HepG2 (cell line): Measurements from ENCODE around the gene HORMAD2. TPM values are rescaled to one million over a fixed set of nuclear protein-coding genes. Genes with fewer than 3 reads are reported as not detected.

Experiments
- ATAC-seq: fragments of 200-7000 bp; cut with Tn5 transposase; 3 replicates; pipeline ENCODE4 v1.9.1; 2020; ENCODE audit warnings: mild to moderate bottlenecking, moderate library complexity
- BruUV-seq: library from RNA; stranded (reverse); fragments of 400-500 nt; replicated peaks from 2 replicates; lab custom pipeline; 2021; lab: Mats Ljungman, UMichigan
- CTCF ChIA-PET: fragments of 300-600 bp; formaldehyde crosslinking; extraction: SDS; loops from one replicate; lab custom pipeline; 2021; ENCODE audit warnings: low total read pairs, inconsistent platforms, low intra/inter-chr PET ratio; lab: Yijun Ruan, JAX
- POLR2A ChIA-PET: fragments of 350-600 bp; sonication (Branson Sonifier 250); formaldehyde crosslinking; loops from one replicate; lab custom pipeline; 2020; ENCODE audit warnings: antibody characterized with exemption, inconsistent platforms; lab: Yijun Ruan, JAX
- DNase-seq: peaks from one replicate; pipeline ENCODE4 v3.0.0-alpha.2; 2015; ENCODE audit warnings: low spot score
- FAIRE-seq: peaks from 3 replicates; lab custom pipeline; 2011; peaks lifted over from hg19 to GRCh38; lab: Jason Lieb, UNC
- H2AFZ ChIP-seq: one replicate; pipeline ENCODE4 v1.6.1; 2011; ENCODE audit warnings: low read length, inconsistent platforms
- H3K27ac ChIP-seq: fragments of 300-600 bp; 3 replicates; pipeline ENCODE4 v1.8.0; 2011; ENCODE audit warnings: mixed run types, mild to moderate bottlenecking, mixed read lengths, low read length, inconsistent platforms; ENCODE audit not compliant: insufficient read depth; ENCODE audit errors: extremely low read length
- H3K27me3 ChIP-seq, 2 experiments: fragments of 200-600 bp in 1 of 2; 2 replicates in 1 of 2; 3 replicates in 1 of 2; pipeline versions ENCODE4 v1.6.0 to v1.8.0; 2011; ENCODE audit warnings: low read length in 2 of 2, mild to moderate bottlenecking in 2 of 2, moderate library complexity in 2 of 2, inconsistent platforms in 1 of 2; ENCODE audit not compliant: insufficient read depth in 2 of 2, control insufficient read depth in 1 of 2
- H3K36me3 ChIP-seq, 2 experiments: fragments of 200-600 bp in 1 of 2; replicated peaks in 1 of 2; 2 replicates in 1 of 2; 3 replicates in 1 of 2; pipeline versions ENCODE4 v1.5.1 to v1.8.0; 2011; ENCODE audit warnings: low read length in 2 of 2, inconsistent platforms in 1 of 2; ENCODE audit not compliant: insufficient read depth in 2 of 2, control insufficient read depth in 1 of 2
- H3K4me1 ChIP-seq: 2 replicates; pipeline ENCODE4 v1.5.1; 2012; ENCODE audit warnings: low read length, inconsistent platforms; ENCODE audit not compliant: insufficient read depth
- H3K4me2 ChIP-seq: 2 replicates; pipeline ENCODE4 v1.6.0; 2011; ENCODE audit warnings: low read depth, low read length, inconsistent platforms
- H3K4me3 ChIP-seq, 3 experiments: fragments of 200-600 bp in 1 of 3; sonication (generic), shearing (Covaris generic) in 1 of 3; replicated peaks in 1 of 3; 2 replicates each; pipeline ENCODE4 v1.5.1; 2011 to 2016; ENCODE audit warnings: low read length in 3 of 3, inconsistent platforms in 2 of 3, low read depth in 2 of 3, mild to moderate bottlenecking in 2 of 3, control low read depth in 1 of 3, mixed read lengths in 1 of 3; ENCODE audit not compliant: insufficient read depth in 1 of 3
- H3K79me2 ChIP-seq: one replicate; pipeline ENCODE4 v1.6.1; 2011; ENCODE audit warnings: low read length, inconsistent platforms; ENCODE audit not compliant: insufficient read depth
- H3K9ac ChIP-seq: 2 replicates; pipeline ENCODE4 v1.6.0; 2011; ENCODE audit warnings: mild to moderate bottlenecking, low read depth, low read length, inconsistent platforms; ENCODE audit not compliant: insufficient read depth
- H3K9me3 ChIP-seq: 2 replicates; pipeline ENCODE4 v1.5.1; 2012; ENCODE audit warnings: mild to moderate bottlenecking, low read length
- H4K20me1 ChIP-seq: 2 replicates; pipeline ENCODE4 v1.6.0; 2011; ENCODE audit warnings: inconsistent platforms, mild to moderate bottlenecking, low read length, moderate library complexity; ENCODE audit not compliant: insufficient read depth
- ATF2 ChIP-seq: sonication (generic); formaldehyde crosslinking; IDR thresholded peaks from 2 replicates; pipeline ENCODE4 v1.4.0; 2020; ENCODE audit warnings: missing genetic modification reagents
- ELF1 ChIP-seq: sonication (generic); formaldehyde crosslinking; IDR thresholded peaks from 2 replicates; pipeline ENCODE4 v1.4.0; 2020; ENCODE audit warnings: missing genetic modification reagents
- ELF4 ChIP-seq: sonication (generic); formaldehyde crosslinking; IDR thresholded peaks from 2 replicates; pipeline ENCODE4 v1.5.0; 2020; ENCODE audit warnings: missing genetic modification reagents, mild to moderate bottlenecking, moderate library complexity, borderline replicate concordance
- GLMP ChIP-seq: sonication (generic); formaldehyde crosslinking; IDR thresholded peaks from 2 replicates; pipeline ENCODE4 v1.9.0; 2021; ENCODE audit warnings: missing genetic modification reagents, mild to moderate bottlenecking, borderline replicate concordance
- IKZF5 ChIP-seq: IDR thresholded peaks from 2 replicates; pipeline ENCODE4 v1.6.1; 2018; ENCODE audit warnings: missing genetic modification reagents, mild to moderate bottlenecking, missing compliant biosample characterization
- NR3C1 ChIP-seq: sonication (generic); formaldehyde crosslinking; IDR thresholded peaks from 2 replicates; pipeline ENCODE4 v1.4.0; 2020; ENCODE audit warnings: missing genetic modification reagents
- RXRB ChIP-seq: IDR thresholded peaks from 2 replicates; pipeline ENCODE4 v1.6.1; 2016; ENCODE audit warnings: borderline replicate concordance, missing genetic modification reagents, missing compliant biosample characterization
- TBX2 ChIP-seq: sonication (generic); formaldehyde crosslinking; IDR thresholded peaks from 2 replicates; pipeline ENCODE4 v1.5.0; 2020; ENCODE audit warnings: missing genetic modification reagents, mild to moderate bottlenecking, borderline replicate concordance
- TSC22D2 ChIP-seq: sonication (generic); formaldehyde crosslinking; IDR thresholded peaks from 2 replicates; pipeline ENCODE4 v1.5.1; 2020; ENCODE audit warnings: missing genetic modification reagents, mild to moderate bottlenecking, borderline replicate concordance
- ZNF138 ChIP-seq: sonication (generic); formaldehyde crosslinking; IDR thresholded peaks from 2 replicates; pipeline ENCODE4 v1.5.0; 2020; ENCODE audit warnings: mild to moderate bottlenecking, low read depth, missing genetic modification reagents
- ZNF512 ChIP-seq: sonication (generic); formaldehyde crosslinking; IDR thresholded peaks from 2 replicates; pipeline ENCODE4 v1.4.0; 2020; ENCODE audit warnings: mild to moderate bottlenecking, missing genetic modification reagents
- ZNF614 ChIP-seq: IDR thresholded peaks from 2 replicates; pipeline ENCODE4 v1.6.1; 2018; ENCODE audit warnings: missing biosample characterization, missing genetic modification reagents, inconsistent platforms, borderline replicate concordance
- ZNF773 ChIP-seq: sonication (generic); formaldehyde crosslinking; IDR thresholded peaks from 2 replicates; pipeline ENCODE4 v1.4.0; 2020; ENCODE audit warnings: missing genetic modification reagents, borderline replicate concordance
- ZNF777 ChIP-seq: sonication (generic); formaldehyde crosslinking; IDR thresholded peaks from 2 replicates; pipeline ENCODE4 v1.4.0; 2020; ENCODE audit warnings: missing genetic modification reagents
- WGBS: methylation state at CpG from one replicate; pipeline ENCODE4 v1.1.6; 2017; ENCODE audit warnings: low lambda C conversion rate; 5-methylcytosine and 5-hydroxymethylcytosine counted together
- in situ Hi-C: cut with HindIII; loops from 2 replicates; pipeline ENCODE4 v1.10.0; 2017; ENCODE audit warnings: low pct_unique_long_range_greater_than_20kb; ENCODE audit not compliant: extremely low pct_ligation_motif_present
- intact Hi-C: fragments of 100-400 bp; cut with micrococcal nuclease; formaldehyde crosslinking; loops from one replicate; pipeline ENCODE4 v1.10.0; 2022; ENCODE audit not compliant: unreplicated experiment
- polyA plus RNA-seq, 8 experiments: library from polyadenylated mRNA; depleted of rRNA in 3 of 8; stranded (reverse) in 7 of 8; unstranded in 1 of 8; fragments of >200 nt; fragmentation: Illumina TruSeq in 4 of 8; extraction: Trizol in 4 of 8; gene quantifications; 2 replicates each; pipeline versions ENCODE4 v1.2.1 to v1.2.3, GENCODE V29; 2011 to 2016; ENCODE audit warnings: low read depth in 4 of 8, missing spikeins in 1 of 8, mixed read lengths in 1 of 8; ENCODE audit not compliant: insufficient read depth in 1 of 8
- total RNA-seq, 5 experiments: library from RNA; depleted of rRNA; stranded (reverse); fragments of >200 nt; fragmentation: Illumina TruSeq; extraction: Trizol; gene quantifications; 2 replicates each; pipeline ENCODE4 v1.2.3, GENCODE V29; 2016; ENCODE audit warnings: low read depth in 1 of 5
- TF ChIP-seq, protein P1 (sequence below): sonication (generic); formaldehyde crosslinking; IDR thresholded peaks from 2 replicates; pipeline ENCODE4 v1.4.0; 2020; ENCODE audit warnings: missing genetic modification reagents
- TF ChIP-seq, protein P2 (sequence below): IDR thresholded peaks from 2 replicates; pipeline ENCODE4 v1.6.1; 2016; ENCODE audit warnings: mild to moderate bottlenecking, missing biosample characterization, missing genetic modification reagents

Gene HORMAD2
- total and polyA plus RNA-seq, 2 of the 13 experiments (the other 11 are each of a cell fraction or from before 2014, with no cell fraction given): not detected

DNA sequence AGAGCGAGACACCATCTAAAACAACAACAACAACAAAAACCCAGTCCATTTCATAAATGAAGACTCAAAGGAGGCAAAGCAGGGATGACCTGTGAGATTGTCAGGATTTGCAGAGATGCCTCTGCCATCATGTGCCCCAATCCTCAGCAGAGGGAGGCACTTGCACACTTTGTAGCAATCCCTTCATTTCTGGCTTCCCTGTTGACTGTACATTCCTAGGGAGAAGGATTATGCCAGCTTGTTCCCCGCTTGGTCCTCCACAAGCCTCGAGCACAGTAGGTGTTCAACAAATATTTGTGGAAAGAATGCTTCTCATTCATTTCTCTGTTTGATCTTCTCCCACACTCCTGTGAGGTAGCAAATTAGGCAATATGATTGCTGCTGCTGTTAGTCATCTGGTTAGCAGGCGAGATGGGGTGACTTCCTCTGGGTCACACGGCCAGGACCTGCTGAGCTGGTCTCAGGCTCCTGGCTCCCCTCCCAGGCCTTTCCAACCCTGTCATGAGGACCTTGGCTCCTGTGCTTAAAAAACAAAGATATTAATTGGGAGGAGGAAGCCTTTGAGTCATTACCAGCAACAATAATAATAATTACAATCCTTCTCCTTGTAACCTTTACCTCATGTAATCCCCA, 132.2 kb downstream of the HORMAD2 start:
- DNase-seq (peak; percentile 96), FAIRE-seq (peak; percentile 94), ATAC-seq (peak; percentile 82)
- in situ Hi-C loops: no loop called here
- Histone ChIP-seq H3K36me3 (no peaks in the 10 kb centered on the region), H4K20me1 (no peaks in the 10 kb centered on the region), H3K4me1 (peaks cover 72% of the 10 kb centered on the region), H3K4me2 (peak overlapping the region; percentile 49), H3K79me2 (no peaks in the 10 kb centered on the region), H3K27me3 (no peaks in the 10 kb centered on the region), H3K9ac (peak overlapping the region; percentile 46; the same call in 1 of the 2 replicates), H2AFZ (no peak overlapping the region), H3K9me3 (no peaks in the 10 kb centered on the region), H3K27ac (peak overlapping the region; percentile 59), H3K4me3 (no peak overlapping the region)
- no TSS peak for BruUV-seq
- POLR2A ChIA-PET: interaction anchor here (0.8 to 1.6 kb wide), 3 partner anchors 16 to 38 kb away, joined by 3 to 8 read pairs (median 4); no protein-coding TSS in a partner anchor
- 25% methylated on average over 5 of the region's 5 CpGs for WGBS
- intact Hi-C loops: no loop called here
- CTCF ChIA-PET: interaction anchor here (1.1 kb wide), 1 partner anchor 44 kb away, joined by 3 read pairs; no protein-coding TSS in a partner anchor
- TF ChIP-seq ZNF777 (CRISPR knock-in tag) (no peak), ELF1 (CRISPR knock-in tag) (no peak), TBX2 (CRISPR knock-in tag) (peak; percentile 99), ATF2 (CRISPR knock-in tag) (0 out of 2 replicates have a peak, but pooled peaks have one; percentile 34), ZNF138 (CRISPR knock-in tag) (no peak), GLMP (CRISPR knock-in tag) (no peak), ZNF512 (CRISPR knock-in tag) (no peak), RXRB (CRISPR knock-in tag) (peak; percentile 93), NR3C1 (CRISPR knock-in tag) (no peak), ZNF773 (CRISPR knock-in tag) (no peak), IKZF5 (CRISPR knock-in tag) (0 out of 2 replicates have a peak, but pooled peaks have one; percentile 70), TSC22D2 (CRISPR knock-in tag) (no peak), ELF4 (CRISPR knock-in tag) (no peak), ZNF614 (CRISPR knock-in tag) (peak; percentile 89)
- TF ChIP-seq, protein P1, sequence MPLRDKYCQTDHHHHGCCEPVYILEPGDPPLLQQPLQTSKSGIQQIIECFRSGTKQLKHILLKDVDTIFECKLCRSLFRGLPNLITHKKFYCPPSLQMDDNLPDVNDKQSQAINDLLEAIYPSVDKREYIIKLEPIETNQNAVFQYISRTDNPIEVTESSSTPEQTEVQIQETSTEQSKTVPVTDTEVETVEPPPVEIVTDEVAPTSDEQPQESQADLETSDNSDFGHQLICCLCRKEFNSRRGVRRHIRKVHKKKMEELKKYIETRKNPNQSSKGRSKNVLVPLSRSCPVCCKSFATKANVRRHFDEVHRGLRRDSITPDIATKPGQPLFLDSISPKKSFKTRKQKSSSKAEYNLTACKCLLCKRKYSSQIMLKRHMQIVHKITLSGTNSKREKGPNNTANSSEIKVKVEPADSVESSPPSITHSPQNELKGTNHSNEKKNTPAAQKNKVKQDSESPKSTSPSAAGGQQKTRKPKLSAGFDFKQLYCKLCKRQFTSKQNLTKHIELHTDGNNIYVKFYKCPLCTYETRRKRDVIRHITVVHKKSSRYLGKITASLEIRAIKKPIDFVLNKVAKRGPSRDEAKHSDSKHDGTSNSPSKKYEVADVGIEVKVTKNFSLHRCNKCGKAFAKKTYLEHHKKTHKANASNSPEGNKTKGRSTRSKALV (CRISPR knock-in tag): no peak
- TF ChIP-seq, protein P2, sequence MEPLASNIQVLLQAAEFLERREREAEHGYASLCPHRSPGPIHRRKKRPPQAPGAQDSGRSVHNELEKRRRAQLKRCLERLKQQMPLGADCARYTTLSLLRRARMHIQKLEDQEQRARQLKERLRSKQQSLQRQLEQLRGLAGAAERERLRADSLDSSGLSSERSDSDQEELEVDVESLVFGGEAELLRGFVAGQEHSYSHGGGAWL (CRISPR knock-in tag): no peak
